ENCODE data around the gene ALPG.

GRCh38 chr2:232417489-232417888, 10.8 kb downstream of the ALPG start:
- TF ChIP-seq EZH2phosphoT487 (IDR thresholded peaks at IDR 0.05) (no peak), EZH2 (IDR thresholded peaks at IDR 0.05) (no peak)
